Fibroblast of the aortic adventitia (primary cell): Measurements from ENCODE around the gene GMDS. TPM values are rescaled to one million over a fixed set of nuclear protein-coding genes. Genes with fewer than 3 reads are reported as not detected.
A peak's percentile ranks its signal among the peaks of the same experiment; 100 is the strongest.

Source experiments
- DNase-seq: peaks from one replicate; pipeline ENCODE4 v3.0.0-alpha.2; 2010; ENCODE audit warnings: low read depth
- H3K4me3 ChIP-seq: 2 replicates; pipeline ENCODE4 v1.5.1; 2011; ENCODE audit warnings: low read depth, mild to moderate bottlenecking, control low read depth, low read length, moderate library complexity
- total RNA-seq: library from RNA; depleted of rRNA; stranded (reverse); fragments of >200 nt; gene quantifications from 2 replicates; pipeline ENCODE4 v1.2.3, GENCODE V29; 2012; ENCODE audit warnings: low replicate concordance
- TF ChIP-seq, protein P1 (sequence below): IDR thresholded peaks from 2 replicates; pipeline ENCODE4 v1.5.1; 2011; ENCODE audit warnings: mild to moderate bottlenecking, low read length, control low read depth, inconsistent platforms; ENCODE audit not compliant: insufficient read depth

The GMDS gene
- total RNA-seq, 1 donor = 15.9 TPM

DNA sequence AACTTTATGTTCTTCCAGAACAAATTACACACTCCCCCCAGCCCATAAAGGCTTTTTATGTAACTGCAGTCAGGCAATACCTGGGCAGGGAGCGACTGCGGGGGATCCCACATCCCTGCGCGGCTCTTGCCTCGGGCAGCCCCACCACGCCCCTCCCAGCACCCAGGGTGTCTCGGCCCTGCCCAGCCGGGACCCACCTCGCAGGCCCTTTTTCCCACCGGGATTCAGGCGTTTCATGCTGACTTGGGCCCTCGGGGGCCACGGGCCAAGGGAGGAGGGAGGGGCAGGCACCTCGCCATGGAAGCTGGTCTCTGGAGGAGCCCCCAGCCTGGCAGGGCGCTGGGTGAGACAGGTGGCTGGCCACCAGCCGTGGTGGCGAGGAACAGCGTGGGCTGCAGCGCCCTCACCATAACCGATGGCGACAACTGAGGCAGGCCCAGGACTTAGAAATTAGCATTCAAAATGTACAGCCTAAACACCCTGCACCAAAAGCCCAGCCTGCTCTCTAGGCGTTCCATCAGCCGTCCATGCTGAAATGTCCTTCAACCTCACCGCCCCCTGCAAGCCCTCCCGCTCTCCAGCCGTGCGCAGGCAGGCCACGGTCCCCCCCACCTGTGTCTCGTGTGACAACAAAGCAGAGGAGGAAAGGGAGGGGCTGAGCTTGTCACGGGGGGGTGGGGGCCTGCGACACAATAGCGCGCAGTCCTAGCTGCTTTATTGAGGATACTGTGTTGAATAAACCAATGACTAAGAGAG is 650.8 kb downstream of the GMDS start:
- TF ChIP-seq, protein P1, sequence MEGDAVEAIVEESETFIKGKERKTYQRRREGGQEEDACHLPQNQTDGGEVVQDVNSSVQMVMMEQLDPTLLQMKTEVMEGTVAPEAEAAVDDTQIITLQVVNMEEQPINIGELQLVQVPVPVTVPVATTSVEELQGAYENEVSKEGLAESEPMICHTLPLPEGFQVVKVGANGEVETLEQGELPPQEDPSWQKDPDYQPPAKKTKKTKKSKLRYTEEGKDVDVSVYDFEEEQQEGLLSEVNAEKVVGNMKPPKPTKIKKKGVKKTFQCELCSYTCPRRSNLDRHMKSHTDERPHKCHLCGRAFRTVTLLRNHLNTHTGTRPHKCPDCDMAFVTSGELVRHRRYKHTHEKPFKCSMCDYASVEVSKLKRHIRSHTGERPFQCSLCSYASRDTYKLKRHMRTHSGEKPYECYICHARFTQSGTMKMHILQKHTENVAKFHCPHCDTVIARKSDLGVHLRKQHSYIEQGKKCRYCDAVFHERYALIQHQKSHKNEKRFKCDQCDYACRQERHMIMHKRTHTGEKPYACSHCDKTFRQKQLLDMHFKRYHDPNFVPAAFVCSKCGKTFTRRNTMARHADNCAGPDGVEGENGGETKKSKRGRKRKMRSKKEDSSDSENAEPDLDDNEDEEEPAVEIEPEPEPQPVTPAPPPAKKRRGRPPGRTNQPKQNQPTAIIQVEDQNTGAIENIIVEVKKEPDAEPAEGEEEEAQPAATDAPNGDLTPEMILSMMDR = no peak
- DNase-seq = no peak
- H3K4me3 ChIP-seq = no peak overlapping the region

DNA sequence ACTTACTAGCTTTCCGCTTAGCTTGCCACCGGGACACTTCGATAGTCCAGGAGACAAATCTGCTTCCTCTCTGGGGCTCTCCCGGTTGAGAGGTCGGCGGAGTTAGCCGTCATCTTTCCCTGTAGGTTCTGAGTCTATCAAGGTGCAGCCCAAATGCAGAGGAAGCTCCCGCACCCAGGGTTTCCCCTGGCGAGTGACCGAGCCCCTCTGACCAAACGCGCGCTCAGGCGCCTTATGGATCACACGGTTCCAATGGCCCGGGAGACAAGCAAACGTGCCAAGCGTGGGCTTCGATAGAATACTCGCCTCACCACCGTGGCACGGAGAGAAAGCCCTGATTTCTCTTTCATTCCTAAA is 651.5 kb downstream of the GMDS start:
- TF ChIP-seq, protein P1 = no peak
- no peak for DNase-seq
- H3K4me3 ChIP-seq = no peak overlapping the region

DNA sequence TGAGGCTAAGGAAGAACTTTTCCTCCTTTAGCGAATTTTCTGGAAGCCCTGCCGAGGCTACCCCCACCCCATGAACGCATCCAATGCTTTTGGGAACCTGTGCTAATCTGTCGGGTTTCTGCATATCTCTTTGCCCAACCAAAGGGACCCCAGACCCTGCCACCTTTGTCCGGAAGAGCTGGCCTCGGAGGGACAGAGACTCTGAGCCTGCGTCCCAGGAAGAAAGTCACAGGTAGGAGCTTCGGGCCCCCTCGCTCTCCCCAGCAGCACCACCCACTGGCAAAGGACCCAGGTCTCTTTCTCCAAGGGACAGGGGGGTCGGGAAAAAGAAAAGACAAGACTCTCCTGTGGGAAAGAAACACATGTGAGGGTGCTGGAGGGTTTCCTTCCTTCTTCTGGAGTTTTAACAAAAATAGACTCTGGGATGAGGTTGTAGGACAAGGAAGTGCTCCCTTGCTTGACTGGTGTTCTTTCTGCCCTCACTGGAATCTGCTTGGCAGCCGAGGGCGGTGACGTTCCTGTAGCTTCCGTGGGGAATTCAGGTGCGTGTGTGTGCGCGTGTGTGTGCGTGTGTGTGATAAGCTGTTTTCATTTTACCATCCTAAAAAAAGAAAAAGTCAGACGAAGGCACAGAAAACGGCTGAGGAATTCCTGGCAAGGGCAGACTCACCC is 652.0 kb downstream of the GMDS start:
- TF ChIP-seq, protein P1 = no peak
- no peak overlapping the region for H3K4me3 ChIP-seq
- peak; percentile 12 for DNase-seq

DNA sequence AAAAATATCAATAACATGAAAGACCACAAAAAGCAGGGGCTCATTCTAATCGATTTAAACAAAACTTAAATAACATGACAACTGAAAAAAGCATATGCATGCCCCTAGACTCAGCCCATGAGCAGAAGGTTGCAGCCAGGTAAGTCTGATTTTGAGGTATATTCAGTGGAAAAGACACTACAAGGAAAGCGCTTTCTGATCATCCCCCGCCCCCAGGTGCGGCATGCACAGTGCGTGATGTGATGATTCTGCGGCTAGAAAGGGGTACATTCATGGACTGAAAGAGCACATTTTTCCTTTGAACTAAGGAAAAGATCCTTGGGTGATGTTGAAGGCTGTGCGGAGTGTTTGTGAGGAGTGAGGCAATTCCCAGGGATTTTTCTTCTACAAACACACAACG is 652.6 kb downstream of the GMDS start:
- DNase-seq = no peak
- no peak overlapping the region for H3K4me3 ChIP-seq
- TF ChIP-seq, protein P1 = no peak

DNA sequence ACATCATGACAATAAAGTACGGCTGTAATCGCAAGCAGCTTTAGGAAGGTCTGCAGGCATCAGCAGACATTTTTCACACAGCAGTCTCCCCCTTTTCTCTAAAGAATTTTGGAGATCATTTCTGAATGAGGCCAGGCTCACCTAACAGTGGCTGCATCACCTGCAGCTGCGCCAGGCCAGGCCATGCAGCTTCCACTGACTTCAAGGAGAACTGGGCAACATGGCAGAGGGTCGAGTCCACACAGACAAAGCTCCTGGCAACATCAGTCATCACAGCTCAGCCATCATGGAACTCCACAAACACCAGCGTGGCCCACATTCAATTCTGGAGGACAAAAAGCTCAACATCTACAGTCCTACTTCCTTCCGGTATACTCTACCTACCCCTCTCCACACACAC is 653.5 kb downstream of the GMDS start:
- no peak for DNase-seq
- no peak overlapping the region for H3K4me3 ChIP-seq
- TF ChIP-seq, protein P1 = no peak

DNA sequence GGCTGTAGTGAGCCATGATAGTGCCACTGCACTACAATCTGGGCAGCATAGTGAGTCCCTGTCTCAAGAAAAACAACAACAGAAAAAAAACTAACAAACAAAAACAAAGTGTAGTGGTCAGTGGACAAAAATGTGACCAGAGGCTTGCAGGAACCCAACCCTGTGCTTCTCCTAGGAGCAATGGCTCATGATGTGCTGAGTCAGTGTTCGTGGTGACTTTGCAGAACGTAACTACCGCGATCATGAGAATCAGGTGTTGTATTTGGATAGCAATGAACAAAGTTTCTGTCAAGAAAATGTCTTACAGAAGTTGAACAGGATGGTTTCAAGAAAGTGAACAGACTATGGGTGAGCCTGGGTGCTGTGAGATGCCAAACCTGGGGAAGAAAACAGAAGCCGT is 654.2 kb downstream of the GMDS start:
- no peak for DNase-seq
- TF ChIP-seq, protein P1 = no peak
- H3K4me3 ChIP-seq = no peak overlapping the region

DNA sequence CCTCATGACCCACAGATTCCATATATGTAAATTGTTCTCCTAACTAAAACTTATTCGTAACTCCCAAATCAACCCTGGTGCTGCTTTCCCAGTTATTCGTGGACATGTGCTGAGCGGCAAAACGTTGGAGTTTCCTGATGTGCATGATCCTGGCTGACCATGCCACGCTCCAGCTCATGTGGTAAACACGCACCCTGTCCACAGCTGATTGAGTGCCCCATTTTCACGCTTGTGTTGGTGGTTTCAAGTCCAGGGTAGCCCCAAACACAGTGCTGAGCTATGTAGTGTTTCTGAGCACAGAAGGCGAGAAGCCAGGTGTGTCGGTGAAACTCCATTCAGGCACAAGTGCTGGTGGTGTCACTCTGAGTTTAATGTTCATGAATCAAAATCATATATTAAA is 654.8 kb downstream of the GMDS start:
- TF ChIP-seq, protein P1 = no peak
- H3K4me3 ChIP-seq = no peak overlapping the region
- DNase-seq = no peak
